HG03196 (cell line): Measurements from ENCODE around the gene MGME1.
"Not testable (repeated sequence)": the region's sequence is repeated elsewhere in the genome, so short reads cannot be mapped to it uniquely, and the experiment has no call there.

Experiments used
- ATAC-seq: cut with Tn5 transposase; IDR thresholded peaks from one replicate; pipeline ENCODE4 v1.9.1; 2021; ENCODE audit not compliant: unreplicated experiment

The MGME1 gene

DNA sequence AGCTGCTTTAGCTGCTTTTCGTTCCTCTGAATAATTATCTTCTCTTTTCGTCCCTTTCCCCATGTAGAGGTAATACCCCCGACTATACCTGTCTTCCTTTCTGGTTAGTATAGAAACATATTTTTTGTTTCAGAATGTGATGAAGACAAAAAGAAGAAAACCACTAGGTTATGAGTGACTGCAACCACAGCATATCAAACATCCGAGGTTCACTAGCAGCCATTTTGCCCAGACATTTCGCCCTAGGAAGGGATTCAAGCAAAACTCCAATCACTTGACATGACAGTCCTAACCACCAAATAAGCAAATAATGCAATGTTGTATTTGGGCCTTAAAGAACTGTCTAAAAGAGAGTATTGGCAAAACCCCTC lies 9.6 kb upstream of the MGME1 start:
- ATAC-seq: no peak

DNA sequence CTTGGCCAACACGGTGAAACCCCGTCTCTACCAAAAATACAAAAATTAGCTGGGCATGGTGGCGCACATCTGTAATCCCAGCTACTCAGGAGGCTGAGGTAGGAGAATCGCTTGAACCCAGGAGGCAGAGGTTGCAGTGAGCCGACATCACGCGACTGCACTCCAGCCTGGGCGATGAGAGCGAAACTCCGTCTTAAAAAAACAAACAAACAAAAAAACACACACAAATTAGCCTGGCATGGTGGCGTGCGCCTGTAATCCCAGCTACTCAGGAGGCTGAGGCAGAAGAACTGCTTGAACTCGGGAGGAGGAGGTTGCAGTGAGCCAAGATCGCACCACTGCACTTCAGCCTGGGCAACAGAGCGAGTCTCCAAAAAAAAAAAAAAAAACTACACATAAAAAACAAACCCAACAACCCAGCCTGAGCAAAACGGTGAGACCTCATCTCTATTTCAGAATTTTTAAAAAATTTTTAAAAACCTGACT lies 8.4 kb upstream of the MGME1 start:
- not testable (repeated sequence) for ATAC-seq

DNA sequence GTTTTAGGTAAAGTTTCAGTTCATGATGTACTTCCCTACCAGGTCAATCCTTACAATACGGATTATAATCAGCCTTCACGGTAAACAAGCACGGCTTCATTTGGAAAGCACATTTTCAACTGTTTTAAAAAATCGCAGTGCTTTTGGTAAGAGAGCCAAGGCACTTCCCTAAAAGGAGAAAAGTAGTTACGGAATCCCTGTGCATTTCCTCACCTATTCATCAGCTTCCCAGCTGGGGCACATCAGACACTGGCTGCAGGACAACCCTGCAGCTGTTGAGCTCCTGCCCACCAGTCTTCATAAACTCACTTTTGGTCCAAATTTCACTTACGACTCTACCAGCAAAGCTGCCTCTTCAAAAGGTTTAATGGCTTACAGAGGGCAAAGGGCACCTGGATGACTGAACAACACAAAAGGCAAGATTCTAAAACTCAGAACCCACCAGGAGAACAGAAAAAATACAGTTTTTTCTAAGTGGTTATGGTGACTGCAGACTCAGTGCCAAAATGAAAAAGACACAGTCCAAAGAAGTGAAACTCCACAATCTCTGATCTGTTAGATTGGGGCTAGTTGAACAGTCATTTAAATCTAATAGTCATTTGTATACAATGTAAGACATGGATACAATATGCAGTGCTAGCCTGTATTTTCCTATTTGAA lies 7.8 kb upstream of the MGME1 start:
- no peak for ATAC-seq

DNA sequence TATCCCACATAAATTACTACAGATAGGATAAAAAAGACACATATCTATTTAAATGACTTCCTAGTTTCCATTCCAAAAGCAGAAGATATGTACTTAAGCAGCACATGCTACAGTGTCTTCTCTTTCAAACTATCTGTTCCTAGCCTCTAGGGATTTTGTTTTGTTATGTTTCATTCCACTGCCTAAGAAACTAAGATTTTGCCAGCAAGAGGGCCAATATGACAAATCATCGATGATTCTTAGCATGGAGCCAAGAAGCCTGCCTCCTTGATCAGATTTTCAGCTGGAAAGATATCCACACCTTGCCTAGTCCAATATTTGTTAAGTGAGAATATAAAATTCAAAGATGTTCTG lies 7.3 kb upstream of the MGME1 start:
- no peak for ATAC-seq

DNA sequence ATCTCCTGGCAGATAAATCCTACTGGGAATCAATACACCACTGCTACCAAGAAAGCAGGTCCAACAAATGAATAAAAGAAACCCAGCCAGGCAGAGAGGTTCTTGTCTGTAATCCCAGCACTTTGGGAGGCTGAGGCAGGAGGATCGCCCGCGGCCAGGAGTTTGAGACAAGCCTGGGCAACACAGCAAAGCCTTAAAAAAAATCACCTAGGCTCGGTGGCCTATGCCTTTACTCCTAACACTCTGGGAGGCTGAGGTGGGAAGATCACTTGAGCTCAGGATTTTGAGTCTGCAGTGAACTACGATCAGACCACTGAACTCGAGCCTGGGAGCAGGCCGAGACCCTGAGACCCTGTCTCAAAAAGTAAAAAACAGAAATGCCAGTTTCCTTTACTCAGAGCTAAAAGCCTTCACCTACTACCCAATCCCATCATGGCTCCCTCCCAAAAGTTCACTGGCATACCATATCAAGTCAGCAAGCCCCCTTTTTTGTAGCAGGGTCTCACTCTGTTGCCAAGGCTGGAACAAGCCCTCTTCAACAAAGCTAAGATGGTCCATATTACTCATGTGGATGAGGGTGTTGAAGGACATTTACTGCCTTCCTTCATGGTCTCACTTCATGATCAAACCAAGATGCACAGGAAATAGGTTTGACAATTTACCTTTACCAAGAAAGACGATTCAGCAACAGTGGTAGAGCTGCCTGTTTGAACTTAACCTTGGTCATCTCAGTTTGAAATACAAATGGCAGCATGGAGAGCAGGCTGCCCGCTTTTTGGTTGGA lies 5.5 kb upstream of the MGME1 start:
- no peak for ATAC-seq

DNA sequence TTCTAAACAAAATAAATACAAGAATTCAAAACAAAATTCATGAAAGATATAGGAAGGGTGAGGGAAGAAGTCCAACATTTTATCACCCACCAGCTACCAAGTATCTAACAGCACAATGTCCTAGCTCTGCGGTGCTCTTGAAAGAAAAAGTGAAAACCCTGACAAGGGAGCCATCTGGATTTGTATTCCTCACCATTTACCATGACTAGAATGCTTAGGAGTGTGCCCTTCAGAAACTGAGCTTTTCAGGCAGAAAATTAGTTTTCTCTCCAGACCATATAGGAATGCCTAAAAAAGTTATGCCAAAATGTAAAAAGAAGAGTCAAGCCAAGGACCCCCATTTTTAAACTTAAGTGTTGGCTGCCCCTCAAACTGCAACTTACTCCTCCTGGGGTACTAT lies 4.7 kb upstream of the MGME1 start:
- no peak for ATAC-seq

DNA sequence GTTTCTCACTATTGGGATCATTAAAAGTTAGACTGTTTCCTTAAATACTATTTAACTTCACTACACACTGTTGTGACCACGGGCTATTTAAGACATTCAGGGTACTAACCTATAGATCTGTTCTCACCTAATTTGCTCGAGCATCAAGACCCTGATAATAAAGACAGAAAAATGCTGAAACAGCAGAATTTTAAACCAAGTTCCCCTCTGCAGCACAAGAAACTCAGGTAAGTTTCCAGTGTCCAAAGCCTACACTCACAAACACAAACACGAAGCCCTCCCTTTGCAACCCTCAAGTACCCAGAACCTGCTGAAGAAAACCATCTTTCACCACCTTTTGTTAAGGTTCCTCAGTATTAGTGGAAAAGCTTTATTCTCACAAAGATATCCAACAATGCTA lies 4.2 kb upstream of the MGME1 start:
- no peak for ATAC-seq

DNA sequence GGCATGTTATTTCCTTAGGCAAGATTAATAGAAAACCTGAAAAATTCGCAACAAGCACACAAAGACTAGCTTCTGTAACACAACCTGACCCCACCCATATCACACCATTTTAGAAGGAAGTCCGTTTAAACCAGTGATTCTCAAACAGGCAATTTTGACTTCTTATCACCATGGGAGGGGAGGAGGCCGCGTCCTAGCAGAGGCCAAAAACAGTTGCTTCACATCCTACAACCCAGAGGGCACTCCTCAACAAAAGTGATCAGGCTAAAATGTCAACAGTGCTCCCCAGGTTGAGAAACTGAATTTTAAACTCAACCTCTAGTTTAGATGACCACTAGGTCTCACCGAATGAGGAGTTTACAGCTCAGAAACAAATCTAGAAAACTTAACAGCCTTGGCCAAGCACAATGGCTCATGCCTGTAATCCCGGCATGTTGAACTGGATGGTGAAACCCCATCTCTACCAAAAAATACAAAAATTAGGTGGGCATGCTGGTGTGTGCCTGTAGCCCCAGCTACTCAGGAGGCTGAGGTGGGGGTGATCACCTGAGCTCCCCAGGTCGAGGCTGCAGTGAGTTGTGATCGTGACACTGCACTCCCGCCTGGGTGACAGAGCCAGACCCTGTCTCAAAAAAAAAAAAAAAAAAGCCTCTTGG lies 3.6 kb upstream of the MGME1 start:
- ATAC-seq: no peak

DNA sequence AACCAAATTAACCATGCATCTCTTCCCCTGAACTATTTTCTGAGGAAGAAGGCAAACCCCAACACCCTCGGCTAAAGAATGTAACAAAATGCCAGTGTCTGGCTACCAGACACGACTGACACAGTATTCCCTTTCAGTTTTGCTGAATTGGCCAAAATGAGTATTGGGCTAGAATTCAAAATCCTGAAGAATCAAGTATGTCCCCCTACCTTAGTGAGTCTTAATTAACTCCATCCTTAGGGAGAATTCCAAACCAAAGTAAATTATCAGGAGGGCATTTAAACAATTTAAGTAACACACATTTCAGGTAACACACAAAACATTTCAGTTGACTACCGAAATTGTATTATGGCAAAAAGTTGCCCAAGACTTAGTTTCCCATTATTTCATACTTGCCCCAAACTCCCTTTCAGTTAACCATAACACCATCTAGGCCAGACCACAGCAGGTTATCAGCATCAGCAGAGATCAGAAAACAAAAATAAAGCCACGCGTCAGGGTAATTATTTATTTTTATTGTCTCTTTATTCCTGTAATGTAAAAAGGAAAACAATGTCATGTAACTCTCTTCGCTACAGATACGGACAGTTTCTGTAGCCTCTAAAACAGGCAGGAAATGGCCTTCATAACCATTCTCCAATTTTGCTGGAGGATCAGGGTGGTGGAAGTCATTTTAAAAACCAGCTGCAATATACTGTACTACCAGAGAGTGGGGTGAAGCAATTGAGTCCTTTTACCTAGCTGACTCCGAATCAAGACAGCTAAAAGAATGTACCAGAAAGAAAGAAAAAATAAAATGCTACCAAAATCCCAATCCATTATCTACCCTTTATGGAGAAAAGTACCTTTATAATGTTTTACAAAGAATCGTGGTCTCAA lies 2.1 kb upstream of the MGME1 start:
- no peak for ATAC-seq

DNA sequence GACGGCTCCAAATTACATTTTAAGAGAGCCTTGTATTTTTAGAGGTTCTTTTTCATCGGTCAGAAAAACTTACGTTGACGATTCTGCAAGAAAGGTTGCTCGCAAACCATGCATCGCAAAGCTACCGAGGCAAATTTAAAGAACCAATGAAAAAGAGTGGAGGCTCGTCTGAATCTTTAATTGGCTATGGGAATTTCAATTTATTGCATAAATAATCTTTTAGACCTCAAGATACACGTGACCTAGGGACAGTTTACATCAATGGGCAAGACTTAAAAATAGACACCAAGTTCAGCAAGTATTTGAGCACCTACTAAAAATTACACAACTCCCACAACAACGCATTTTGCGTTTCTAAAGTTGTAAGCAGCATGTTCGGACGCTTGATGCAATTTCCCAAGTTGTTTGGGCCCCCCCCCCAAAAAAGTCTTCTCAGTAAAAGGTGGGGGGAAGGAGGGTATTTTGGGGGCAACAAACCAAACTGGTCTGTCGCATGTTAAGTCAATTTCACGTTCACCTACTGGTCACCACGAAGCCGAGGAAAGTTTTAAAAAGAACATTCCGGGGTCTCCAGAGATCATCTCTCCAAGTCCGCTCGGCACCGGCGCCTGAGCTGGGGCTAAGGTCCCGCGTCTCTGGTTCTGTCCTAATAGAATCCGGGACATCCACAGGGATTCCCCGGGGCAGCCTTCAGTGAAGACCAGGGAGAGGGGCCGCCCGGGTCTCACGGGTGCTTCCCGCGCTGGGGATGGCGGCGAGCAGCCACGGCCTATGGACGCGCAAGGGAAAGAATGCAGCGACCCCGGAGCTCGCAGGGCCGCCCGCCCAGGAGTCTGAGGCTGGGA lies 1.1 kb upstream of the MGME1 start:
- ATAC-seq: peak; percentile 10

DNA sequence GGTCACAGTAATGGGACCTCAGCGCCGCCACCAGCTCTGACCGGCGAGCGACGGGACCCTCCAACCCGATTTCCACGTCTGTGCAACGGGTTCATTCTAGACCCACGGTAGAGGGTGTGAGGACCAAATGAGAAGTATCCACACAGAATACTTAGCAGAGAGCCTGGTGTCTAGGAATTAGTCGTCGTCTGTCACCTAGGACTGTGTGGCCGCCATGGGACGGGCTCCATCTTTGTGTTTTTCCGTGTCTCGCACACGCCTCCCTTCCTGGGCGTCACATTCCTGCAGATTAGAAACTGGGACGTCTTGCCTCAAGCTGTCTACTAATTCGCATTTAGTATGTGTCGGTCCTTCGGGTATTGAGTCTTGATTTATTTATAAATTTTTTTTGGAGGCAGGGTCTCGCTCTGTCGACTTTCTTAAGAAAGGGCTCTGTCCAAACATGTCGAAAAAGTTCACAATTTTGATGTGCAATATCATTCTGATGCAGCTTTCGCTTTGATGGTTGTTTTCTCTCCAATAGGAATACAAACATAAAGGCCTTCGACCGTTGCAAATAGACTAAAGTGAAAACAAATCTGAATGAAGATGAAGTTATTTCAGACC lies 563 bp downstream of the MGME1 start:
- ATAC-seq: peak; percentile 6

DNA sequence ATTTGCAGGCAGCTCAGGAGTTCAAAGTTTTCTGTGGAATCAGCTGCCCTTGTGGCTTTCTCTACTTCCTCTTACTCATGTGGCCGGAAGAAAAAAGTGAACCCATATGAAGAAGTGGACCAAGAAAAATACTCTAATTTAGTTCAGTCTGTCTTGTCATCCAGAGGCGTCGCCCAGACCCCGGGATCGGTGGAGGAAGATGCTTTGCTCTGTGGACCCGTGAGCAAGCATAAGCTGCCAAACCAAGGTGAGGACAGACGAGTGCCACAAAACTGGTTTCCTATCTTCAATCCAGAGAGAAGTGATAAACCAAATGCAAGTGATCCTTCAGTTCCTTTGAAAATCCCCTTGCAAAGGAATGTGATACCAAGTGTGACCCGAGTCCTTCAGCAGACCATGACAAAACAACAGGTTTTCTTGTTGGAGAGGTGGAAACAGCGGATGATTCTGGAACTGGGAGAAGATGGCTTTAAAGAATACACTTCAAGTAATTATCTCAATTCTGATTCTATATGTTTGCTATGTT lies 1.1 kb downstream of the MGME1 start:
- no peak for ATAC-seq

DNA sequence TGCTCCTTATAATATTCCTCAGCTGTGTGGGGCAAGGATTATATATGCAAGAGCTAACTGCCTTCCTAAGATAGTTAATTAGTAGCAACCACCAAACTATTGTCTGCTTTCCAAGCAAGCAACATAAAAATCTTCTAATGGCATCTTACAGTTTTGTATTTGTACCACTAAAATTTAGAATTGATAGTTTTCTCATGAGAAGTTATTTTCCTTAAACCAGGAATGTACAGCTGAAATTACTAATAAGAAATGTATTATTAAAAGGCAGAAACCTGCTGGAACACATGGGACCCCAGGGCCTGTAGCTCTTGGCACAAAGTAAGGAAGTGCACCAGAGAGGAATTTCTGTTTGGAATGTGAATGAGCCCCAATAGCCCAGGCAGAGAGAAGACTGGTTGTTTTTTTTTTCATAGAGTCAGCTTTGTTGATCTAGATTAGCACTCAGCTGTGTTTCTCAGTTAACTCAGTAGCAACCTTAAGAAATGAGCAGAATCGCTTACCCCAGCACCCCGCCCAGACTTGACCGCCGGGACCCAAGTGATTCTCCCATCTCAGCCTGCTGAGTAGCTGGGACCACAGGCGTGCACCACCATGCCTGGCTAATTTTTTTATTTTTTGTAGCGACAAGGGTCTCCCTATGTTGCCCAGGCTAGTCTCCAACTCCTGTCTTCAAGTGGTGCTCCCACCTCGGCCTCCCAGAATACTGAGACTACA lies 2.6 kb downstream of the MGME1 start:
- no peak for ATAC-seq

DNA sequence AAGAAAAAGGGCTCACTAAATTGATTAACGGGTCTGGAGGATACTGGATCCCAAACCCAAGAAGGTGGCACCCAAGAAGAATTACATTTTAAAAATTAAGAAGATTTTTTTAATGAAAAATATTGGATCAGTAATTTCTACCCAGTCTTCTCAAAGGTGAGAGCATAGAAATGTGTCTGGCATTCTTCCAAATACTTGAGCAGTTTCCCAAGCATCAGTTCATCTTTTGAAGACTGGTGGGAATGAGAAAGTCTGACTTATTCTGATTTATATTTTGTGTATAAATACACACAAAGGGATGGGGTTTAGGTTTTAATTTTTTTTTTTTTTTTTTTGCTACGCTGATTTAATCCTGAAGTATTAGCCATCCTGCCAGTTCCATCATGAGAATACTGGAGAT lies 3.3 kb downstream of the MGME1 start:
- ATAC-seq: no peak

DNA sequence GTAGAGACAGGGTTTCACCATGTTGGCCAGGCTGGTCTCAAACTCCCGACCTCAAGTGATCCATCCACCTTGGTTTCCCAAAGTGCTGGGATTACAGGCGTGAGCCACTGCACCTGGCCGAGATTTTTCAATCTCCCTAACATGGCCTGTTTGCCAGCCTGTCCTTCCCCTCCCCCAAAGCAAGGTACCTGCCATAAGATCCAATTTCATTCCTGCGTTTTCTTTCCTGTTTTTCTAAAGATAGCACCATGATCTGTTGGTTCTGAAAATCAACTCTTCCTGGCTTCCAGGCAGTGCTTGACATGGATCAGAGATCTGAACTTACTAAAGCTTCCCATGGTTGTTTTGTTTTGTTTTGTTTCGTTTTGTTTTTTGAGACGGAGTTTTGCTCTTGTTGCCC lies 7.5 kb downstream of the MGME1 start:
- no peak for ATAC-seq

DNA sequence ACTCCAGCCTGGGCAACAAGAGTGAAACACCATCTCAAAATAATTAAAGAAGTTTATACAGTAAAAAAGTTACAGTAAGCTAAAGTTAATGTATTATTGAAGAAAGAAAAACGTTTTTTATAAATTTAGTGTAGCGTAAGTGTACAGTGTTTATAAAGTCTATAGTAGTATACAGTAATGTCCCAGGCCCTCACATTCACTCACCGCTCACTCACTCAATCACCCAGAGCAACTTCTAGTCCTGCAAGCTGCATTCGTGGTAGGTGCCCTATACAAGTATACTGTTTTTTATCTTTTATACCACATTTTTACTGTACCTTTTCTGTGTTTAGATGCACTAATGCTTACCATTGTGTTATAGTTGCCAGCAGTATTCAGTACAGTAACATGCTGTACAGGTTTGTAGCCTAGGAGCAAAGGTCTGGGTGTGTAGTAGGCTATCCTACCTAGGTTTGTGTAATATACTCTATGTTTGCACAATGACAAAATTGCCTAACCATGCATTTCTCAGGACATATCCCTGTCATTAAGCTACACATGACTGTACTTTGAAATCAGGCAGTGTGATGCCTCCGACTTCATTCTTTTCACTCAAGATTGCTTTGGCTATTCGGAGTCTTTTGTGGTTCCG lies 16.7 kb downstream of the MGME1 start:
- no peak for ATAC-seq

DNA sequence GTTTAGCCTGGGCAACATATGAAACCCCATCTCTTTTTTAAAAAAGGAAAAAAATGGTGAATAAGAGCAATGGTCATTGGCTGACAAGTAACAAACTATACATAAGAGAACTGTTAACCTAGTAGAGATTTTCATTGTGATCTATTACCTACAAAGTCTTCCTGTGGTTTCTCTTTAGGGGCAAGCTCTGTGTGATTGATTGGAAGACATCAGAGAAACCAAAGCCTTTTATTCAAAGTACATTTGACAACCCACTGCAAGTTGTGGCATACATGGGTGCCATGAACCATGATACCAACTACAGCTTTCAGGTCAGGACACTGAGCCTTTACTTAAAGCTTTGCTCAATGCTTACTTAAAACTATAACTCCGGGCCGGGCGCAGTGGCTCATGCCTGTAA lies 19.2 kb downstream of the MGME1 start:
- no peak for ATAC-seq

DNA sequence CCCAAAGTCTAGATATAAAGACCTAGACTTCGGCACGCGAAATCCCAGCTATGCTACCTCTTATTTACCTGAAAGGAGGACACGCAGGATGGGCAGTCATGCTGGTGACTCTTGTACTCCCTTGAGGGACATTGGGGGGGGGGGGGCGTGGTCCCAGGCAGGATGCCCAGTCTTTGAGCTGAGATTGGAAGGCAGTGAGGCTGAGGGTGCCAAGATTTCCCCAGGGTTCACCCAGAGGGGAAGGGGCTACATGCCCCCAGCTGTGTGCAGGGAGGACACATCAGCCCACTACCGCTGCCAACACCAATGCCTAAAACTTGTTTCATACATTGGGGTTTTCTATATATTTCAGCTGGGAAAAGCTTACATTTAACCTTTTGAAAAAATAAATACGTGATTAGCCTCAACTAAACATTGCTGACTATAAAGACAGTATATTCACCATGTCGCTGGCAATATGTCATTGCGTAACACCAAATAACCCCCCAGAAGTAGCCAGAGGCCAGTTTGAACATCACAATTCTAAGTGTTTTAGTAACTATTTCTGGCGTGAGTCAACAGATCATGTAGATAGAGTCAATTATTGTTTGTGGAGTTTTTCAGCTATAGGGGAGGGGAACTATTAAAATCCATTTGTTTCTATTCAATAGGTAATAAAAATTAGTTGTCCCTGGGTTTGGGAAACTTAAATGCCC lies 21.6 kb downstream of the MGME1 start:
- ATAC-seq: no peak
